WERI-Rb-1 (cell line): ENCODE results near the gene CNN2.
A peak's percentile ranks its signal among the peaks of the same experiment; 100 is the strongest.

ENCODE experiments used
- DNase-seq: peaks from one replicate; pipeline ENCODE4 v3.0.0-alpha.2; 2020
- H3K27ac ChIP-seq: fragments of 250-450 bp; sonication (Bioruptor Pico); 2 replicates; pipeline ENCODE4 v1.5.1; 2020; ENCODE audit warnings: mild to moderate bottlenecking, moderate library complexity
- H3K27me3 ChIP-seq: fragments of 250-450 bp; sonication (Bioruptor Pico); 2 replicates; pipeline ENCODE4 v1.5.1; 2021; ENCODE audit warnings: mild to moderate bottlenecking, low read depth, moderate library complexity; ENCODE audit not compliant: insufficient read depth, severe bottlenecking
- H3K36me3 ChIP-seq: fragments of 250-450 bp; sonication (Bioruptor Pico); 2 replicates; pipeline ENCODE4 v1.5.1; 2020; ENCODE audit warnings: mild to moderate bottlenecking, moderate library complexity
- H3K4me3 ChIP-seq: 2 replicates; pipeline ENCODE4 v1.5.1; 2011; ENCODE audit warnings: low read depth, mild to moderate bottlenecking, control low read depth, low read length
- H3K9me3 ChIP-seq: fragments of 250-450 bp; sonication (Bioruptor Pico); 2 replicates; pipeline ENCODE4 v1.5.1; 2021; ENCODE audit warnings: mild to moderate bottlenecking, moderate library complexity; ENCODE audit not compliant: severe bottlenecking
- CTCF ChIP-seq: IDR thresholded peaks from 2 replicates; pipeline ENCODE4 v1.5.1; 2011; ENCODE audit warnings: low read depth, mild to moderate bottlenecking, control low read depth, inconsistent platforms, low read length

CNN2 gene

GRCh38 chr19:1058112-1058511, 31.7 kb downstream of the CNN2 start:
- Histone ChIP-seq H3K4me3 (no peak overlapping the region), H3K9me3 (peaks cover 35% of the 10 kb centered on the region), H3K27ac (no peak overlapping the region), H3K27me3 (no peaks in the 10 kb centered on the region), H3K36me3 (peaks cover 80% of the 10 kb centered on the region)
- TF ChIP-seq CTCF = no peak
- no peak for DNase-seq

- Histone ChIP-seq H3K27me3 (no peaks in the 10 kb centered on the region), H3K27ac (no peak overlapping the region), H3K9me3 (peaks cover 35% of the 10 kb centered on the region), H3K4me3 (no peak overlapping the region), H3K36me3 (peaks cover 66% of the 10 kb centered on the region)
- TF ChIP-seq CTCF = no peak
- no peak for DNase-seq
These were observed 34.3 kb downstream of the CNN2 start for GRCh38 chr19:1060689-1061088.

GRCh38 chr19:1061987-1062386, 35.6 kb downstream of the CNN2 start:
- DNase-seq = no peak
- no peak for TF ChIP-seq CTCF
- H3K4me3 ChIP-seq = no peak overlapping the region
- H3K27me3 ChIP-seq = no peaks in the 10 kb centered on the region
- H3K9me3 ChIP-seq = peaks cover 22% of the 10 kb centered on the region
- H3K36me3 ChIP-seq = peaks cover 53% of the 10 kb centered on the region
- no peak overlapping the region for H3K27ac ChIP-seq

GRCh38 chr19:1062387-1063029, 36.1 kb downstream of the CNN2 start:
- no peak for DNase-seq
- Histone ChIP-seq H3K27ac (no peak overlapping the region), H3K4me3 (no peak overlapping the region), H3K27me3 (no peaks in the 10 kb centered on the region), H3K9me3 (peaks cover 17% of the 10 kb centered on the region), H3K36me3 (peaks cover 48% of the 10 kb centered on the region)
- no peak for TF ChIP-seq CTCF

- Histone ChIP-seq H3K36me3 (peaks cover 40% of the 10 kb centered on the region), H3K9me3 (peaks cover 9% of the 10 kb centered on the region), H3K27me3 (no peaks in the 10 kb centered on the region), H3K27ac (no peak overlapping the region), H3K4me3 (no peak overlapping the region)
- TF ChIP-seq CTCF = no peak
- DNase-seq = peak; percentile 40
These were observed 36.9 kb downstream of the CNN2 start for GRCh38 chr19:1063030-1063908.
